H9 (cell line): ENCODE data around the gene DHRS2. TPM values are rescaled to one million over a fixed set of nuclear protein-coding genes. Genes with fewer than 3 reads are reported as not detected.
"Not testable (repeated sequence)": the region's sequence is repeated elsewhere in the genome, so short reads cannot be mapped to it uniquely, and the experiment has no call there.

ENCODE experiments used
- DNase-seq: peaks from one replicate; pipeline ENCODE4 v3.0.0-alpha.2; 2017
- H2AFZ ChIP-seq: one replicate; pipeline ENCODE4 v1.6.1; 2013; ENCODE audit warnings: mild to moderate bottlenecking, low read length, control low read depth, moderate library complexity
- H2AK5ac ChIP-seq: 2 replicates; pipeline ENCODE4 v1.6.1; 2013; ENCODE audit warnings: low read length, control low read depth, mixed read lengths; ENCODE audit not compliant: insufficient read length
- H2BK120ac ChIP-seq: one replicate; pipeline ENCODE4 v1.6.1; 2013; ENCODE audit warnings: low read depth, mild to moderate bottlenecking, low read length, control low read depth, inconsistent platforms; ENCODE audit not compliant: poor library complexity, severe bottlenecking
- H2BK12ac ChIP-seq: 2 replicates; pipeline ENCODE4 v1.6.1; 2013; ENCODE audit warnings: low read length, control low read depth, mixed read lengths, low read depth; ENCODE audit not compliant: insufficient read length
- H2BK15ac ChIP-seq: 2 replicates; pipeline ENCODE4 v1.6.1; 2013; ENCODE audit warnings: low read depth, low read length, control low read depth
- H2BK20ac ChIP-seq: one replicate; pipeline ENCODE4 v1.6.1; 2013; ENCODE audit warnings: low read depth, mild to moderate bottlenecking, low read length, control low read depth, inconsistent platforms; ENCODE audit not compliant: poor library complexity, severe bottlenecking
- H2BK5ac ChIP-seq: 2 replicates; pipeline ENCODE4 v1.6.1; 2013; ENCODE audit warnings: low read length, control low read depth, mixed read lengths; ENCODE audit not compliant: insufficient read length
- H3K14ac ChIP-seq: 2 replicates; pipeline ENCODE4 v1.6.1; 2013; ENCODE audit warnings: low read length, control low read depth; ENCODE audit not compliant: insufficient read depth
- H3K18ac ChIP-seq: 2 replicates; pipeline ENCODE4 v1.6.1; 2013; ENCODE audit warnings: low read depth, mild to moderate bottlenecking, mixed read lengths, low read length, control low read depth; ENCODE audit not compliant: insufficient read length
- H3K23ac ChIP-seq: 2 replicates; pipeline ENCODE4 v1.6.1; 2013; ENCODE audit warnings: low read length, control low read depth, mixed read lengths, low read depth; ENCODE audit not compliant: insufficient read length
- H3K23me2 ChIP-seq: 2 replicates; pipeline ENCODE4 v1.6.1; 2013; ENCODE audit warnings: low read depth, mild to moderate bottlenecking, mixed read lengths, low read length, control low read depth; ENCODE audit not compliant: insufficient read length, poor library complexity, severe bottlenecking
- H3K27ac ChIP-seq: 2 replicates; pipeline ENCODE4 v1.5.1; 2013; ENCODE audit warnings: low read length, control low read depth, mixed read lengths, low read depth; ENCODE audit not compliant: insufficient read length
- H3K27me3 ChIP-seq: 2 replicates; pipeline ENCODE4 v1.6.1; 2013; ENCODE audit warnings: low read length, control low read depth, inconsistent platforms; ENCODE audit not compliant: insufficient read depth
- H3K4ac ChIP-seq: 2 replicates; pipeline ENCODE4 v1.6.1; 2013; ENCODE audit warnings: low read depth, mild to moderate bottlenecking, control low read depth, inconsistent platforms, low read length, moderate library complexity
- H3K4me1 ChIP-seq: 2 replicates; pipeline ENCODE4 v1.6.1; 2013; ENCODE audit warnings: low read length, control low read depth, inconsistent platforms; ENCODE audit not compliant: insufficient read depth
- H3K4me2 ChIP-seq: 2 replicates; pipeline ENCODE4 v1.6.1; 2013; ENCODE audit warnings: low read length, control low read depth, mixed read lengths; ENCODE audit not compliant: insufficient read length, insufficient read depth
- H3K56ac ChIP-seq: 2 replicates; pipeline ENCODE4 v1.6.1; 2013; ENCODE audit warnings: low read depth, mild to moderate bottlenecking, mixed read lengths, low read length, control low read depth; ENCODE audit not compliant: insufficient read length
- H3K79me1 ChIP-seq: 2 replicates; pipeline ENCODE4 v1.6.1; 2013; ENCODE audit warnings: low read depth, mild to moderate bottlenecking, moderate library complexity, low read length, control low read depth, inconsistent platforms; ENCODE audit not compliant: insufficient read depth, poor library complexity, severe bottlenecking
- H3K79me2 ChIP-seq: 2 replicates; pipeline ENCODE4 v1.6.1; 2013; ENCODE audit warnings: low read length, control low read depth, inconsistent platforms; ENCODE audit not compliant: insufficient read depth
- H3K9ac ChIP-seq: 2 replicates; pipeline ENCODE4 v1.6.1; 2013; ENCODE audit warnings: low read length, control low read depth, mixed read lengths; ENCODE audit not compliant: insufficient read length; ENCODE audit errors: extremely low read depth
- H3K9me3 ChIP-seq: one replicate; pipeline ENCODE4 v1.6.1; 2013; ENCODE audit warnings: low read depth, low read length, inconsistent platforms; ENCODE audit not compliant: control insufficient read depth
- H3T11ph ChIP-seq: one replicate; pipeline ENCODE4 v1.6.1; 2013; ENCODE audit warnings: mild to moderate bottlenecking, low read length, control low read depth, inconsistent platforms
- H4K20me1 ChIP-seq: one replicate; pipeline ENCODE4 v1.6.1; 2013; ENCODE audit not compliant: control insufficient read depth, insufficient read length, insufficient read depth
- H4K5ac ChIP-seq: 2 replicates; pipeline ENCODE4 v1.6.1; 2013; ENCODE audit warnings: low read depth, mild to moderate bottlenecking, mixed read lengths, low read length, control low read depth; ENCODE audit not compliant: insufficient read length
- H4K8ac ChIP-seq: replicated peaks from 2 replicates; pipeline ENCODE4 v1.6.1; 2013; ENCODE audit warnings: low read length, control low read depth, mixed read lengths, low read depth; ENCODE audit not compliant: insufficient read length
- H4K91ac ChIP-seq: 2 replicates; pipeline ENCODE4 v1.6.1; 2013; ENCODE audit warnings: low read depth, mild to moderate bottlenecking, moderate library complexity, mixed read lengths, low read length, control low read depth; ENCODE audit not compliant: insufficient read length
- H3K27ac Mint-ChIP-seq, 3 experiments: 2 replicates in 2 of 3; 3 replicates in 1 of 3; pipeline ENCODE4 v1.8.0; 2020 to 2021; ENCODE audit warnings: mixed read lengths in 3 of 3, mild to moderate bottlenecking in 1 of 3, moderate library complexity in 1 of 3
- H3K27me3 Mint-ChIP-seq: 2 replicates; pipeline ENCODE4 v1.8.0; 2021; ENCODE audit warnings: low read depth, mild to moderate bottlenecking, moderate library complexity, mixed read lengths
- H3K36me3 Mint-ChIP-seq, 3 experiments: 2 replicates in 2 of 3; 3 replicates in 1 of 3; pipeline ENCODE4 v1.8.0; 2020 to 2021; ENCODE audit warnings: low read depth in 3 of 3, mixed read lengths in 3 of 3; ENCODE audit not compliant: insufficient read depth in 1 of 3
- H3K4me1 Mint-ChIP-seq, 2 experiments: 2 replicates each; pipeline ENCODE4 v1.8.0; 2020; ENCODE audit warnings: mixed read lengths in 2 of 2
- H3K4me3 Mint-ChIP-seq, 2 experiments: 2 replicates in 1 of 2; 3 replicates in 1 of 2; pipeline ENCODE4 v1.8.0; 2020 to 2021; ENCODE audit warnings: mild to moderate bottlenecking in 2 of 2, mixed read lengths in 2 of 2, moderate library complexity in 1 of 2
- H3K9me3 Mint-ChIP-seq, 2 experiments: 2 replicates in 1 of 2; 3 replicates in 1 of 2; pipeline ENCODE4 v1.8.0; 2020; ENCODE audit warnings: mild to moderate bottlenecking in 2 of 2, mixed read lengths in 2 of 2, moderate library complexity in 1 of 2
- WGBS: extraction: QIAGEN DNeasy Blood & Tissue Kit; methylation state at CpG from one replicate; pipeline ENCODE4 v1.1.7; 2013; ENCODE audit warnings: missing lambda C conversion rate, low lambda C conversion rate, mixed read lengths; ENCODE audit not compliant: insufficient read length; ENCODE audit errors: extremely low coverage; 5-methylcytosine and 5-hydroxymethylcytosine counted together
- total RNA-seq: library from RNA; stranded (reverse); gene quantifications from 2 replicates; pipeline ENCODE4 v1.2.1, GENCODE V29; 2021
- TF ChIP-seq, protein P1 (sequence below): fragments of 200-600 bp; sonication (generic); conservative IDR thresholded peaks from 3 replicates; pipeline ENCODE4 v1.8.0; 2021; ENCODE audit warnings: antibody characterized with exemption, mild to moderate bottlenecking

Gene DHRS2
- total RNA-seq, 1 experiment from 2014 or later: 0.66 TPM

- H3K18ac ChIP-seq: no peak overlapping the region
- peaks cover 0 to 3% (median 2%) of the 10 kb centered on the region in 3 experiments; a peak in 1 of 7 replicates for H3K36me3 Mint-ChIP-seq
- DNase-seq: no peak
- H2BK5ac ChIP-seq: no peak overlapping the region
- H3K4me1 Mint-ChIP-seq: peaks cover 12 to 20% of the 10 kb centered on the region in 2 experiments
- no peak overlapping the region for H4K5ac ChIP-seq
- no peak overlapping the region for H2BK120ac ChIP-seq
- no peak overlapping the region for H2BK12ac ChIP-seq
- H3K4me1 ChIP-seq: no peaks in the 10 kb centered on the region; the same call in 1 of the 2 replicates
- no peak overlapping the region for H3K4ac ChIP-seq
- H3K79me1 ChIP-seq: no peaks in the 10 kb centered on the region
- no peaks in the 10 kb centered on the region for H3K9me3 ChIP-seq
- no peak overlapping the region for H3K27ac Mint-ChIP-seq
- H2BK20ac ChIP-seq: no peak overlapping the region
- H3K23me2 ChIP-seq: no peaks in the 10 kb centered on the region
- H3K27me3 ChIP-seq: no peaks in the 10 kb centered on the region
- no peaks in the 10 kb centered on the region for H4K20me1 ChIP-seq
- H3K9ac ChIP-seq: no peak overlapping the region
- no peak overlapping the region for H3K4me2 ChIP-seq
- TF ChIP-seq, protein P1, sequence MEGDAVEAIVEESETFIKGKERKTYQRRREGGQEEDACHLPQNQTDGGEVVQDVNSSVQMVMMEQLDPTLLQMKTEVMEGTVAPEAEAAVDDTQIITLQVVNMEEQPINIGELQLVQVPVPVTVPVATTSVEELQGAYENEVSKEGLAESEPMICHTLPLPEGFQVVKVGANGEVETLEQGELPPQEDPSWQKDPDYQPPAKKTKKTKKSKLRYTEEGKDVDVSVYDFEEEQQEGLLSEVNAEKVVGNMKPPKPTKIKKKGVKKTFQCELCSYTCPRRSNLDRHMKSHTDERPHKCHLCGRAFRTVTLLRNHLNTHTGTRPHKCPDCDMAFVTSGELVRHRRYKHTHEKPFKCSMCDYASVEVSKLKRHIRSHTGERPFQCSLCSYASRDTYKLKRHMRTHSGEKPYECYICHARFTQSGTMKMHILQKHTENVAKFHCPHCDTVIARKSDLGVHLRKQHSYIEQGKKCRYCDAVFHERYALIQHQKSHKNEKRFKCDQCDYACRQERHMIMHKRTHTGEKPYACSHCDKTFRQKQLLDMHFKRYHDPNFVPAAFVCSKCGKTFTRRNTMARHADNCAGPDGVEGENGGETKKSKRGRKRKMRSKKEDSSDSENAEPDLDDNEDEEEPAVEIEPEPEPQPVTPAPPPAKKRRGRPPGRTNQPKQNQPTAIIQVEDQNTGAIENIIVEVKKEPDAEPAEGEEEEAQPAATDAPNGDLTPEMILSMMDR: no peak
- H2AFZ ChIP-seq: no peak overlapping the region
- H2AK5ac ChIP-seq: no peak overlapping the region
- no peak overlapping the region for H3K14ac ChIP-seq
- H3K23ac ChIP-seq: no peak overlapping the region
- H3K27me3 Mint-ChIP-seq: peaks cover 15% of the 10 kb centered on the region
- WGBS: no CpG with 5 or more reads among the region's 4 CpGs
- H3K4me3 Mint-ChIP-seq: no peak overlapping the region
- H3K79me2 ChIP-seq: no peaks in the 10 kb centered on the region
- H4K91ac ChIP-seq: no peak overlapping the region
- H3K9me3 Mint-ChIP-seq: peaks cover 4 to 5% of the 10 kb centered on the region in 2 experiments; a peak in 3 of 5 replicates
- no peak overlapping the region for H3K56ac ChIP-seq
- H4K8ac ChIP-seq: no peak overlapping the region
- no peak overlapping the region for H3T11ph ChIP-seq
- no peak overlapping the region for H3K27ac ChIP-seq
- no peak overlapping the region for H2BK15ac ChIP-seq
Observed at GRCh38 chr14:23590198-23590597, 46.0 kb upstream of the DHRS2 start.

GRCh38 chr14:23594191-23594590 is 42.0 kb upstream of the DHRS2 start:
- not testable (repeated sequence) for H3K27me3 Mint-ChIP-seq, H4K8ac ChIP-seq, H3K36me3 Mint-ChIP-seq, H3K23me2 ChIP-seq, H3K79me1 ChIP-seq, H3K79me2 ChIP-seq, H2BK12ac ChIP-seq, H2BK15ac ChIP-seq, H3K56ac ChIP-seq, H3K4ac ChIP-seq, H2BK120ac ChIP-seq, H2BK20ac ChIP-seq, DNase-seq, H3K23ac ChIP-seq, H3K27ac Mint-ChIP-seq, H3K4me2 ChIP-seq, H4K20me1 ChIP-seq, H4K91ac ChIP-seq, H2AK5ac ChIP-seq, H3K14ac ChIP-seq, H3K9ac ChIP-seq, H2BK5ac ChIP-seq, H3K27ac ChIP-seq, H2AFZ ChIP-seq, H3T11ph ChIP-seq, H3K9me3 ChIP-seq, H3K4me3 Mint-ChIP-seq, H4K5ac ChIP-seq, H3K18ac ChIP-seq, H3K27me3 ChIP-seq, H3K4me1 ChIP-seq
- no CpG with 5 or more reads among the region's 3 CpGs for WGBS
- Mint-ChIP-seq H3K9me3 (peaks cover 0 to 13% of the 10 kb centered on the region in 2 experiments; a peak in 3 of 5 replicates), H3K4me1 (peaks cover 9 to 13% of the 10 kb centered on the region in 2 experiments)
